Kidney (tissue), 22 donors: ENCODE data around the gene CCDC191. TPM values are rescaled to one million over a fixed set of nuclear protein-coding genes. Genes with fewer than 3 reads are reported as not detected.

Experiments used
- DNase-seq, 5 donors: peaks; one replicate each; pipeline ENCODE4 v3.0.0-alpha.2; 2013 to 2020
- FAIRE-seq: peaks from 2 replicates; lab custom pipeline; 2012; peaks lifted over from hg19 to GRCh38; lab: Jason Lieb, UNC
- H3K27ac ChIP-seq, 2 donors: one replicate each; pipeline ENCODE4 v1.7.0; 2013; ENCODE audit warnings: low read depth in 2 of 2, low read length in 2 of 2, inconsistent platforms in 1 of 2
- H3K27me3 ChIP-seq: one replicate; pipeline ENCODE4 v1.7.1; 2013; ENCODE audit warnings: low read length, inconsistent platforms; ENCODE audit not compliant: control insufficient read depth, insufficient read depth
- H3K36me3 ChIP-seq, 3 donors: one replicate each; pipeline versions ENCODE4 v1.7.0 to v1.7.1; 2013; ENCODE audit warnings: low read length in 3 of 3, control low read depth in 1 of 3, inconsistent platforms in 1 of 3; ENCODE audit not compliant: insufficient read depth in 3 of 3, control insufficient read depth in 2 of 3
- H3K4me1 ChIP-seq, 3 donors: one replicate each; pipeline versions ENCODE4 v1.7.0 to v1.7.1; 2013; ENCODE audit warnings: low read length in 3 of 3, inconsistent platforms in 1 of 3, low read depth in 1 of 3; ENCODE audit not compliant: control insufficient read depth in 2 of 3, insufficient read depth in 2 of 3
- H3K4me3 ChIP-seq, 3 donors: one replicate each; pipeline versions ENCODE4 v1.7.0 to v1.8.1; 2013; ENCODE audit warnings: low read length in 3 of 3, control low read depth in 1 of 3, inconsistent platforms in 1 of 3
- H3K9ac ChIP-seq, 3 donors: one replicate each; pipeline versions ENCODE4 v1.7.0 to v1.7.1; 2013; ENCODE audit warnings: low read length in 3 of 3, control low read depth in 1 of 3, inconsistent platforms in 1 of 3
- H3K9me3 ChIP-seq, 3 donors: one replicate each; pipeline versions ENCODE4 v1.7.0 to v1.7.1; 2013; ENCODE audit warnings: low read length in 3 of 3, control low read depth in 1 of 3, inconsistent platforms in 1 of 3; ENCODE audit not compliant: control insufficient read depth in 2 of 3, insufficient read depth in 1 of 3
- CTCF ChIP-seq: IDR thresholded peaks from 3 replicates; pipeline ENCODE4 v1.5.1; 2012; ENCODE audit warnings: mild to moderate bottlenecking, moderate library complexity, borderline replicate concordance; ENCODE audit not compliant: insufficient read depth; ENCODE audit errors: extremely low read depth
- intact Hi-C: fragments of 100-400 bp; cut with DNase I; formaldehyde crosslinking; loops from one replicate; pipeline ENCODE4 v1.11.1; 2022
- long read RNA-seq, 10 donors: library from polyadenylated mRNA in 1 of 10; unstranded in 1 of 10; transcript quantifications; one replicate each; pipeline ENCODE4 v2.0.0 and lab custom pipeline, GENCODE V29; 2021 to 2026
- polyA plus RNA-seq: library from polyadenylated mRNA; stranded (reverse); fragments of 350-450 nt; fragmentation: Illumina TruSeq; extraction: RNeasy Lipid Tissue Mini Kit (QIAGEN cat#74804); gene quantifications from one replicate; pipeline ENCODE4 v1.2.3, GENCODE V29; 2014; ENCODE audit warnings: low read depth, low replicate concordance; ENCODE audit not compliant: insufficient read depth
- total RNA-seq: library from RNA; stranded (reverse); fragmentation: NEBNext Ultra II Directional; extraction: Animal tissue kit (Norgen Biotek cat#: 25700); gene quantifications from one replicate; pipeline ENCODE4 v1.2.1, GENCODE V29; 2021
- donor health status: control.
- donor health status: control.
- donor health status: control.
- donor health status: control.
- donor health status: control.
- donor health status: DM: yes; HTN: yes; CAD: no.
- donor health status: Normal renal cell carcinoma (clear cell type).

The CCDC191 gene
- 11.7 TPM for total RNA-seq
- 3.7 TPM for polyA plus RNA-seq
- long read RNA-seq, donor 1 = 0 reads
- long read RNA-seq, donor 2 = 0 reads
- long read RNA-seq, donor 3 = 0 reads
- long read RNA-seq, donor 4 = 0 reads
- long read RNA-seq, donor 5 = 0 reads
- long read RNA-seq, donor 6 = 0 reads
- long read RNA-seq, donor 7, partial matches to known transcripts = 5 of 10 reads
- long read RNA-seq, donor 7, other reads (novel, unspliced or antisense) = 5 of 10 reads
- long read RNA-seq, donor 8 = 0 reads
- long read RNA-seq, donor 9, partial matches to known transcripts = 0 of 1 reads
- long read RNA-seq, donor 9, other reads (novel, unspliced or antisense) = 0 of 1 reads
- long read RNA-seq, donor 10 = 0 reads

GRCh38 chr3:114056130-114057010, at the start of gene CCDC191, which contains the start of gene QTRT2:
Gene CCDC191 (minus strand): TSS chr3:114056526. CDS start chr3:114056466, 60 bp downstream.
Gene QTRT2 (plus strand): TSS chr3:114056737. CDS start chr3:114065258, 8,521 bp downstream.
- DNase-seq = peak; percentile 99 to 100 (median 99)
- Histone ChIP-seq H3K36me3 (no peaks in the 10 kb centered on the region), H3K9ac (peak within 1 kb of the TSS; percentile 34 to 97 (median 68)), H3K4me3 (peak within 1 kb of the TSS; percentile 92 to 99 (median 98)), H3K4me1 (peaks cover 0 to 7% (median 0%) of the 10 kb centered on the region in 3 donors), H3K27me3 (no peaks in the 10 kb centered on the region), H3K27ac (peak within 1 kb of the TSS; percentile 68 to 77), H3K9me3 (no peaks in the 10 kb centered on the region)
- FAIRE-seq = peak; percentile 96
- intact Hi-C loops = no loop called here
- TF ChIP-seq CTCF = no peak

- FAIRE-seq = no peak
- DNase-seq = no peak
- intact Hi-C loops = no loop called here
- no peaks in the 10 kb centered on the region for H3K9me3 ChIP-seq
- H3K4me3 ChIP-seq = no peak overlapping the region
- H3K27me3 ChIP-seq = no peaks in the 10 kb centered on the region
- no peak overlapping the region for H3K27ac ChIP-seq
- H3K36me3 ChIP-seq = no peaks in the 10 kb centered on the region
- TF ChIP-seq CTCF = no peak
- H3K4me1 ChIP-seq = no peaks in the 10 kb centered on the region
- no peak overlapping the region for H3K9ac ChIP-seq
Measured at GRCh38 chr3:114104414-114104813, 48.1 kb upstream of the CCDC191 start.

GRCh38 chr3:114103858-114104257, 47.5 kb upstream of the CCDC191 start:
- H3K36me3 ChIP-seq = no peaks in the 10 kb centered on the region

More at GRCh38 chr3:114103858-114104257, 47.5 kb upstream of the CCDC191 start:
- no peak for TF ChIP-seq CTCF
- Histone ChIP-seq H3K4me3 (no peak overlapping the region), H3K27me3 (no peaks in the 10 kb centered on the region), H3K9ac (no peak overlapping the region), H3K9me3 (no peaks in the 10 kb centered on the region), H3K4me1 (no peaks in the 10 kb centered on the region), H3K27ac (no peak overlapping the region)
- intact Hi-C loops = no loop called here
- no peak for DNase-seq
- no peak for FAIRE-seq
